ENCODE measurements around the gene CARMIL1.

The CARMIL1 gene

GRCh38 chr6:25278914-25279747 lies at the start of gene CARMIL1:
Gene CARMIL1, plus strand, starts transcription at chr6:25279374. Its CDS starts 422 bp downstream, at chr6:25279796.
- DNase-seq (ENCODE audit: low read depth in 2 of 2) = peak; percentile 13 to 30

DNA sequence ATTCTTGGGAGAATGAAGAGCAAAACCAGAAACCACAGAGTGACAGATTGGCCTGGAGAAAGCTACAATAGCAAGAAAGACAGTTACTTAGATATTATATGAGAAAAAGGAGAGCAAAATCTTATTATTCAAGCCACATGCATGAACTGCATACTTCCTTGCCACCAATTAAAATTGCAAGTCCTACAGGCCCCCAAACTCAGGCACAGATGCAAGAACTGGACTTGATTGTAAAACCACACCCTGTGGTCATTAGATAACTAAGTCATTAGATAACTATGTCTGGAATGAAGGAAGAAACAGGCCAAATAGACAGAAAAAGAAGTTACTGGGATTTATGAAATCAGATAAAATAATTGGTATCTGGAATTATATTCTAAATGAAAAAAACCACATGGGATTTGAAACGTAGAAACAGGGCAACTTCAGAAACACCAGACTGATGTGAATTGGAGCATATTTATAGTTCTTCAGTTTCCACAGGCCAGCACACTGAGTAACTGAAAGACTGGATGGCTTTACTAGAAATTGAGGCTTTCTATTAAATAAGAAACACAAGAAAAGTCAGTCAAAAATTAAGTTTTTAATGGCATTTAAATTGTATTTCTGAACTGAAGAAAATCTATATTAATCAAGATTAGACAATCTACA lies 49.4 kb upstream of the CARMIL1 start:
- DNase-seq (ENCODE audit: low read depth in 2 of 2) = no peak

- DNase-seq (ENCODE audit: low read depth in 2 of 2) = no peak
These were observed 46.7 kb upstream of the CARMIL1 start for GRCh38 chr6:25232479-25232878.

GRCh38 chr6:25233226-25233625 lies 45.9 kb upstream of the CARMIL1 start:
- no peak for DNase-seq (ENCODE audit: low read depth in 2 of 2)

DNA sequence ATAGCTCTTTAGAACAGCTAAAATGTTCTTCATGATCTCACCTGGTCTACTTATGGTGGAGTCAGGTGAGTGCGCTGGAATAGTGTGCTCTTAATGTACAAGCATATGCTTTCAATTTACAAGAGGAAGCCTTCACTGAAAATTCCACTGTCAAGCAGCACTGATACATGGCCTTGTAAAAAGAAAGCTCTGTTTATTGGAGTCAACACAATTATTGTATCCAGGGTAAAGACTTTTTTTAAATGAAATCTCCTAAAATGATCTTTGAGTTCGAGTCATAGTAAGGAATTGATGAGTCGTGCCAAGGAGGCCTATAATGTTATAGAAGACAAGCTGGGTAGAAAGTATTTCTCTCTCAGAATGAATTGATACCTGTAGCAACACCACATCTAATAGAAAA lies 41.6 kb upstream of the CARMIL1 start:
- DNase-seq (ENCODE audit: low read depth in 2 of 2) = no peak

DNA sequence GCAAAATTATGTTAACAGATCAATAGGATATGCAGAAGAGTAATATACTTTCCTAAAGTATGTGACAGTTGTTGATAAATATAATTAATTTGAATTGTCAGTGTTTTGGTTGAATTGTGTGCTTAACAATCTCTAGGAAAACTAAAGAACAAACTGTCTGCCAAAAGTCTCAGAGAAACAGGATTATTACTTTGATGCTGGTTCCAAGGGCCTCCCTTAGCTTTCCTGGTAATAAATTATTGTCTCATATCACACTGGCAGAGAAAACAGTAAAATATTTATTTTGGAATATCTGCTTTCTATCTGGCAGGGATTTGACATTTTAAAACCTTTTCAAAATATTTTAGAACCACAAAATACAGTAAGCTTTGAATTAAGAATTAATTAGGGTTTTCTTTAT lies 40.1 kb upstream of the CARMIL1 start:
- DNase-seq (ENCODE audit: low read depth in 2 of 2) = no peak

GRCh38 chr6:25239498-25239897 lies 39.7 kb upstream of the CARMIL1 start:
- DNase-seq (ENCODE audit: low read depth in 2 of 2) = no peak

GRCh38 chr6:25242567-25242966 lies 36.6 kb upstream of the CARMIL1 start:
- no peak for DNase-seq (ENCODE audit: low read depth in 2 of 2)

- DNase-seq (ENCODE audit: low read depth in 2 of 2) = no peak
These were observed 34.3 kb upstream of the CARMIL1 start for GRCh38 chr6:25244865-25245264.

DNA sequence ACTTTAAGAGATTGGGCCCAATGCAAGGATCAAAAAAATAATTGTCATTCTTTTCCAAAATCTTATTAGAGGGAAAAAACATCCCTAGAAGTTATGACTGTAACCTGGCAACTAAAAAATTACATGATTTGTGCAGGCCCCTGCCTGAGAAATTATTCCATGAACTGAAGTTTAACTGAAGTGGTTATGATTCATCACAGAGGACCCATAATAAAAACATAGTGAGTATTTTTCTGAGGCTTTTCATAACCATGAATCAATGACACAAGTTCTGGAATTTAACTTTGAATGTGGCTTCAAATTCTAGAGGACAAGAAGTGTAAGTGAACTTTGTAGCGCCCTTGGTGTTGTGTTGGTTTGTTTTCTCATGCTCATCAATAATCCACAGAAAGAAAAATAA lies 31.1 kb upstream of the CARMIL1 start:
- DNase-seq (ENCODE audit: low read depth in 2 of 2) = no peak

DNA sequence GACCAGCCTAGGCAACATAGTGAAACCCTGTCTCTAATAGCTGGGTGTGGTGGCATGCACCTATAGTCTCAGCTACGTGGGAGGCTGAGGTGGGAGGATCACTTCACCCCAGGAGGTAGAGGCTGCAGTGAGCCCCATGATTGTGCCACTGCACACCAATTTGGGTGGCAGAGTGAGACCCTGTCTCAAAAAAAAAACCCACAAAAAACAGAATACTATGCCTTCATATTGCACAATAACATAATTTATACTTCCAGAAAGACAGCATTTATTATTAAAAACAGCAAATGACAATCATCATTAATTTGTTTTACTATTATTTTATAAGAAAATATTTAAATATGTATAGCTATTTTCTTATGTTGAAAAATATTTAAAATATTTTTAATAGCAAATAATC lies 30.0 kb upstream of the CARMIL1 start:
- DNase-seq (ENCODE audit: low read depth in 2 of 2) = no peak

DNA sequence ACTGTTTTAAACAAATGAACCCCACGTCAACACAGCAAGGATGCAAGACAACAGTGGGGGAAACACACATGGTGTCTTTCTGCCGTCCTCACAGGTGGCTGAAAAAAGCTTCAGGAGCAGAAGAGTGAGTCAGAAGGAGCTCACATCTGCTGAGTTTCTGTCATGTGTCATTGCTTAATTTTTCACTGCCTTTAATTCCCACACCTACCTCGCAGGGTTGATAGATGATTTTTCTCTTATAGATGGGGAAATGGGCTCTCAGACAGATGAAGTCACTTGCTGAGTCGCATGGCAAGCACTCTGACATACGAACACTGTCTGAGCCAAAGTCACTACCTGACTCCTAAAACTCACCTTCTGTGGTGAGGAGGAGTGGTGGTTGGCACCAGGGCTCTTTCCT lies 28.3 kb upstream of the CARMIL1 start:
- no peak for DNase-seq (ENCODE audit: low read depth in 2 of 2)

- DNase-seq (ENCODE audit: low read depth in 2 of 2) = no peak
These were observed 27.7 kb upstream of the CARMIL1 start for GRCh38 chr6:25251426-25251825.

- no peak for DNase-seq (ENCODE audit: low read depth in 2 of 2)
These were observed 25.8 kb upstream of the CARMIL1 start for GRCh38 chr6:25253351-25253750.

DNA sequence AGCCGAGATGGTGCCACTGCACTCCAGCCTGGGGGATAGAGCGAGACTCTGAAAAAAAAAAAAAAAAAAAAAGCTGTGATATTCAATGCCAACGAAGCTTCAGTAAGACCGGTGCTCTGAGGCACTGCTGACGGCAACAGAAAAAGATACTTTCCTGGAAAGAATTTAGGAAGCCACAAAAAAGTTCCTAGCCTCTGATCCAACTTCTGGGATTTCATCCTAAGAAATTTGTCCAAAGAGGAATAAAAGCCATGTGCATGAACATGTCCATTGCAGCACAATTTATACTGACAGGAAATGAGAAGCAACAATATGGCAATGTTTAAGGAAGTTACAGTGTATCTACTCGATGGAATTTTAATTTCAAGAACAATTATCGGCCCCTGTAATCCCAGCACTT lies 24.5 kb upstream of the CARMIL1 start:
- DNase-seq (ENCODE audit: low read depth in 2 of 2) = no peak

- DNase-seq (ENCODE audit: low read depth in 2 of 2) = no peak
These were observed 21.4 kb upstream of the CARMIL1 start for GRCh38 chr6:25257686-25258348.

- DNase-seq (ENCODE audit: low read depth in 2 of 2) = no peak
These were observed 19.4 kb upstream of the CARMIL1 start for GRCh38 chr6:25259756-25260155.

DNA sequence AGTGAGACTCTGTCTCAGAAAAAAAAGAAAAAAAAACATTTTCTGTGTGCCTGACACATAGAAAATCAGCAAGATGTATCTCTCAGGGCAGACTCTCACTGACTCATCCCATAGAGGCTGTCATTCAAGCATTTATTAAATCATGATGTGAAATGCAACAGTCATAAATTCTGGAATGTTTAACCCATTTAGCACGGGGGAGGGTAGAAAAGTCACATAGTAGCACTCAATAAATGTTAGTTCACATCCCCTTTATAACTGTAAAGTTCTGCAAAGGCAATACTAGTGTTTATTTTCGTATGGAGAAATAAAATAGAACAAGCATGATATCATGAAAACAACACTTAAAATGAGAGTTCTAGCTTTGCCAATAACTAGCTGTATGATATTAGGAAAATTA lies 15.5 kb upstream of the CARMIL1 start:
- no peak for DNase-seq (ENCODE audit: low read depth in 2 of 2)

DNA sequence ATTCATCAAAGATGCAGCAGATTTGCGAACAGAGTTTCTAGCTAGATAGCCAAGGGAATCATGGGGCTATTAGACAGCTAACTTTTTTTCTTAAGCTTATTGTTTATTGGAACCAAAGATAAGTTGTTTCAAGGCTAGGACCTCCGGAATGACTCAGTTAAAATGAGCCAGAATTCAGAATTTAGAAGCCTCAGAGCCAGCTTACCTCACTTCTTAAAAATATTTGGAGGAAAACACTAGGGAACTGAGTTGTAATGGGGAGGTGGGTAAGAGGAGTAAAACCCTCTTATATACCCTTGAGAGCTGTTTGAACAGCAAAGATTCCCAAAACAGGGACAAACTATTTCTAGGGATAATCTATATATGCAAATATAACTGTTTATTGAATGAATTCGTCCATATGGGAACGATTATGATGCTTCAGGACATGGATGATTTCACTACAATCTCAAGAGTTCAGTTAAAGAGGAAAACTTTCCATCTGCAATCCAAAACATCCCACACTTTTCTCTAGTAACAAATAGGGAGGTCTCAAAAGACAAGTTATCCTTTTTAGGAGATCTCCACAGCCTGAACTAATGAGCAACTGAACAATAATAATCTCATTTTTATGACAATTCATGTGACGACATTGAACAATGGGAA lies 12.6 kb upstream of the CARMIL1 start:
- DNase-seq (ENCODE audit: low read depth in 2 of 2) = no peak

DNA sequence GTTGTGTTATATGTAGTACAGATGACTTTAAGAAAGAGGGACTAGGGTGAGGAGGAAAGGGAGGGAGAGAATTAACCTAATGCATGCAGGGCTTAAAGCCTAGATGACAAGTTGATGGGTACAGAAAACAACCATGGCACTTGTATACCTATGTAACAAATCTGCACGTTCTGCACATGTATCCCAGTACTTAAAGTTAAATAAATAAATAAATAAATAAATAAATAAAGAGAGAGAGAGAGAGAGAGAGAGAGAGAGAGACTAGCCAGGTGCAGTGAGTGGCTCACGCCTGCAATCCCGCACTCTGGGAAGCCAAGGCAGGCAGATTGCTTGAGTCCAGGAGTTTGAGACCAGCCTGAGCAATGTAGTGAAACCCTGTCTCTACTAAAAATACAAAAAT lies 11.5 kb upstream of the CARMIL1 start:
- DNase-seq (ENCODE audit: low read depth in 2 of 2) = no peak

DNA sequence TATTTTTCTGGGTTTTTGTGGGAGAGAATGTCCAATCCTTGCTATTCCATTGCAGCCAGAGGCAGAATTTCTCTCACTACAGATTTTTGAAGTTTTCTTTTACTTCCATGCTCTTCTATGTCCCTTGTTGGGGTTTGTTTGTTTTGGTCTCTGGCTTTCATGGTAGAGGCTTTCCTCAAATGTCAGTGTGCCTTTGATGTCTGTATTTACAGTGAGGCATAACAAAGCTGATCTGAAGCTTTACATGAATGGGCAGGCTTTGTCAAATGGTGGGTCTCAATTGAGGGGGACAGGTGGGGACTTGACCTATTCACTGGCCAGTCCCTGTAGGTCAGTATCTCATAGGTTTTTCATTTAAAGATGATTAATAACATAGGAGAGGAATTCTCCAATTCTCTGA lies 8.6 kb upstream of the CARMIL1 start:
- DNase-seq (ENCODE audit: low read depth in 2 of 2) = no peak

DNA sequence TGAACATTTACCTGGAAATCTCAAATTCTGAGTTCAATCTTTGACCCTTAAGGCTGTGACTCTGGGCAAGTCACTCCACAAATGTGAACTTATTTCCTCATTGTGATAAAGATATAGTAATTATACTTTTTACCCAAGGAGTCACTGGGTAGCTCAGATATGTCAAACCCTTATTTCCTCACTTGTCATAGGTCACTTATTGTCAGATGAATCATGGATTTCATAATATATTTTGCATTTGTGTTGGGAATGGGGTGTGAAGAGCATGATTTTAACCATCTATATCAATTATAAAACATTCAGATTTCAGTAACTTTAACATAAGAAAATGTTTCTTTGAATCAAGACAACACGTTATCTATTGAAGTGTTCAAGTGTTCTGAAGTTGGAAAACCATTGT lies 3.7 kb upstream of the CARMIL1 start:
- DNase-seq (ENCODE audit: low read depth in 2 of 2) = no peak
